NCI-H226 (cell line): ENCODE results near the gene COTL1.
"Not testable (repeated sequence)": the region's sequence is repeated elsewhere in the genome, so short reads cannot be mapped to it uniquely, and the experiment has no call there.

ENCODE experiments used
- DNase-seq: peaks from one replicate; pipeline ENCODE4 v3.0.0-alpha.2; 2015

Gene COTL1

DNA sequence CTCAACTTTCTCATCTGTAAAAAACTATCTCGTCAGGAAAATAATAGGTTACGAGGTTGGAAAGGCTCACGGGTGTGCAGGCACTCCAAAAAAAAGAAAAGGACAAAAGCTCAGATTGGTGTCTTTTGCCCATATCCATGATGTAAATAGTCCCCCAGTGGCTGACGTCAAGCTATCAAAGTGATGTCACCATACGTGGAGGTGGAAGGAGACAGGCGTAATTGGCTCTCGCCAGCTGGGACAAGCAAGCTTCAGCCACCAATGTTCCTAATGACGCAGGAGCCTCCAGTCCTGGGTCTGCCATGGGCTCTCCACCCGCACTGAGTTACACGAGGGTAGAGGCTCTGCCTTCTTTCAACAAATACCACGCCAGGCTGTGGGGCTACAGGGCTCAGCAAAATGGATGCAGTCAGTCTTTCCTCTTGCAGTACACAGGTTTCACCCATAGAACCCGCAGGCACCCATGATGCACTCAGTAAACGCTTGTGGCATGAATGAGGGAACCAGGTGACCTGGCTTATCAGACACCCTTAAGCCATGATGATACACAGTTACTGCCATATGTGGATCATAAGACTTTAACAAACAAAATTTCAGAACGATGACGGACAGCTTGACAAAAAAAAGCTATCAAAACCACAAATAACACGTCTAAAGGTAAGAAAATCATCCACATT is 50.5 kb downstream of the COTL1 start:
- no peak for DNase-seq

DNA sequence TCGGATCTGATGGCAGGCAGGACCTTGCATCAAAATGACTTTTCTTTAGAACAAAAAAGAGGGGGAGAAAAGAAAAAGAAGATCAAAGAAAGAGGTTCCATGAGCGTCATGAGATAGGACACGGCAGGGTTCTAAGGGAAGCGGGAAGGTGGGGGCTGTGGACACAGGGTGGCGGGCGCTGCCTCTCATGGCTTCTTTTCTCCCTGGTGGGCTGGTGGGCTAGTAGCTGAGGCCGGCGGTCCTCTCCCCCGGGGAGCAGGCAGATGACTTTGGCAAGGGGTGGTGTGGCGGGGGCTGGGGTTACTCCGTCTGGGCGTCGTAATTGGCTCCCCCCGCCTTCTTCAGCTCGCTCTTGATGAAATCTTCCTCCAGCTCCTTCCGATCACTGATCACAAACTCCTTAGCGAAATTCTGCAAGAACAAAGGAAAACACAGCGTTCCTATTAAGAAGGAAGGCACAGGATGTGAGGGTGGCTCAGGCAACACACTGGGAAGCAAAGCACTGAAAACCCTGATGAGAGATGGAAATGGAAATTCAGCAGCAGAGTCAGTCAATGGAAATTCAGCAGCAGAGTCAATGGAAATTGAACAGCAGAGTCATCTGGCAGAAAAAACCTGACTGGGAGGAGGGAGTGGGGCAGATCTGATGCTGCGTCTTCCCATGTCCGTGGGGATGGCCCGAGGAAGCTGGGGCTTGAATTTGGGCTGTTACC is 51.2 kb downstream of the COTL1 start:
- DNase-seq, result no peak

DNA sequence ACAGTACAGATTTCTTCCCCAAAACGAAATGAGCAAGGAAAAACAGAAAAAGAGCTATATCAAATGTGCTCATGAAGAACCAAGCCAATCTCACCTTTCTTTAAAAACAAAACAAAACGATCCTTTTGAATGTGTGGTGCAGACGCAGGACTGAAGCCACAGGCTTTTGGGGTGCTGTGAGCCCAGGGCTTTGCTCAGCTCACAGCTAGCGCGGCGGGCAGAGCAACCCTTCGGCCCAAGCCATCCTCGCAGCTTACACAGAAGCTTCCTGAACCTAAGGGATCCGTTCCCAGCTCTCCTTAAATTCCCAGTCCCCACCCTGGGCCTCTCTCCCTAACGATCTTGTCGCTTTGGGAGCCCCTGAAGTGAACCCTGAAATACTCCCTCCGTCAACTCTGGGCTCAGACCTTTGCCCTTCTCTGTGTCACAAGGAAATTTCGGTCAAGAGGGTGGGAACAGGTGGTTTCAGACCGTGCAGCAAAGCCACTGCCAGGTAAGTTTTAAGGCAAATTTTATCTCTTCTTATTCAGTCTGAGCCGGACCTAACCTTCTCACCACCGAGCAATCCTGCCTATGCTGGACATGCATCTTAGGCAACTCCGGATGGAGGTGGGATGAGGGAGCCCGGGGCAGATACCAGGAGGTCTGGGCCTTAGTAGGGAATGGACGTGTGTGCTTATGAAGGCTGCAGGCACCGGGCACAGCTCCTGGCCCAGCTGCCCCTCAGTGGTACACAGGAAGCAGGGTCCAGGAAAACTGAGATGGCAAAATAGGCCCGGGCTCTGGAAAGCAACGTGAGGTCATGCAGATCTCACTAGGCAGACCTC is 52.0 kb downstream of the COTL1 start:
- no peak for DNase-seq

DNA sequence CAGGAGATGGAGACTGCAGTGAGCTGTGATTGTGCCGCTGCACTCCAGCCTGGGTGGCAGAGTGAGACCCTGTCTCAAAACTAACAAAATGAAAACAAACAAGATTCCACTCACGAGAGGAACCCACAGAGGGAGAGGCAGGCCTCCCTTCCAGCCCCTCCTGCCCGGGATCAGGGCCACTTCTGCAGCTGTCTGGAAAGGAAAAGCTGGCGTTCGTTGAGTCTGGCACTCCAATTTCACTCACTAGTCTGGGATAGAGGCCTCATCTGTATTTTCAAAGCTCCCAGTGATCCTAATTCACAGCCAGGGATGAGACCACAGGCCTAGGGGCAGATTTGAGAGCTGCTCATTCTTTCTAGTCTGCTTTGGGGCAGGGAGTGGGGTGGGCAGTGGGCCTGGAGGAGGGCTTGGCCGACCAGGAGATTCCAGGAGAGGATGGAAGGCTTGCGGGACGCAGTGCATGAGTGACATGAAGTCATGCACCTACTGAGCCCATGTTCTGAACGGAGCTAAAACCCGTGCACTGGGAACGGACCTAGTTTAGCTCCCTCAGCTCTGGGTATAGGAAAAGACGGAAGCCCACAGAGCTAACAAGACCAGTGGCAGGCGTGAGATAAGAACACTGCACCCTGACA is 54.0 kb downstream of the COTL1 start:
- DNase-seq, result no peak

DNA sequence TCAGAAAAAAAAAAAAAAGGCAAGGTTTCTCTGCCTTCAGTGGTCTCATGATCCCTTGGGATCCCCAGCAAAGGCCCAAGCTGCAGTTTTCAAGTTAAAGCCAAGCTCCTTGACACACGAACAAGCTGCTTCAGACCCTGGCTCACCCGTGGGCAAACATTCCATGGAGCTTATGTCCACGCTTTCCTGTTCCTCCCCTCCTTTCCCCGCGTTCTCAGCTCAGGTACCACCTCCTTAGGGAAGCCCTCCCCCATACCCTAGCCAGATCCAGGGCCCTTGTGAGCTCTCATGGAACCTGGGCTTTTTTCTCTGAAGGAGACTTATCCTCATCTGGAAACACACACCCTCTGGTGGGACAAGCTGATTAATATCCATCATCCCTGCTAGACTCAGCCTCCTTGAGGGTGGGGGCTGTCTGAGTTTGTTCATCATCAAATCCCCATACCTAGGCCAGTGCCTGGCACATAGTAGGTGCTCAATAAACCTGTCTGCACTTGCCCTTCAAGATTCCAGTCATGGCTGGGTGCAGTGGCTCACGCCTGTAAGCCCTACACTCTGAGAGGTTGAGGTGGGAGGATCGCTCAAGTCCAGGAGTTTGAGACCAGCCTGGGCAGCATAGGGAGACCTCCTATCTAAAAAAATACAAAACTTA is 54.7 kb downstream of the COTL1 start:
- no peak for DNase-seq

DNA sequence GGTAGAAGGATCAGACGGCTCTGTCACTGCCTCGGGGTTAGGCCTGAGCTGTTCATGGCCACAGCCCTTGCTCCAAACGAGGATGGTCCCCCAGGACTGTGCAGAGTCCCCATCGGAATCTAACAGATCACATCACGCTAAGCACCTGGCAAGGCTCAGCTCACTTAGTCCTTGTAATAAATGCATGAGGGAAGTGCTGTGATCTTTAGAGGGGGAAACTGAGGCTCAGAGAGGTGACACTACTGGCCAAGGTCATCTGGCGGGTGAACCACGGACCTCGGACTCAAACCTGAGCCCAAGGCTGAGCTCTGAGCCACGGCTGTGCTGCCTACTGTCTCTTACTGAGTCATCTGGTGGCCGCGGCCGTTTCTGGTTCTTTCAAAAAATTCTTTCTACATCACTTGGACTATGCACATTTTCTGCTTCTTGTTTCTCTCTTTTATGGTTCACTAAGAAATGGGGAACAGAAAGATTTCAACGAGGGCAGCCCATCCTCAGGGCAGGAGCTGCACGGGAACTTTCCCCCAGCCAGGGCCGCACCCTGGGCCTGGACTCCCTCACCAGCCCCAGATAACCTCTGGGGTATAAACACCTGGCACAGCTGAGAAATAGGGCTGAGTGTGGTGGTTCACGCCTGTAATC is 55.6 kb downstream of the COTL1 start:
- no peak for DNase-seq

DNA sequence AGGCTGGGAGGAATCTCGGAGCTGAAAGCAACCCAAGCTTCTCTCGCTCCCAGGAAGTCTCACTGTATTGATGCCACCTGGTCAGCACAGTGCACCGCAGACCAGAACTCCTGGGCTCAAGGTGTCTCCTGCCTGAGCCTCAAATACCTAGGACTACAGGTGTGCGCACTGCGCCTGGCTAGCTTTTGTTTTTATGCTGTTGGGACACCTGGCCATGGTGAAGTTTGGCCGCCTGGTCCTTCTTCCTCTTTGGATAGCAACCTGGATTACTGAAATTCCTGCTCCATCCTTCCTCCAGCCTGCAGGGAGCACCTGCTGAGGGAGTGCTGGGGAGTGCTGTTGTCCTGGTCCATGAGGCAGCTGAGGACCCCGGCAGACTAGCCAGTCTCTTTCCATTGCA is 56.6 kb downstream of the COTL1 start:
- DNase-seq, result no peak

DNA sequence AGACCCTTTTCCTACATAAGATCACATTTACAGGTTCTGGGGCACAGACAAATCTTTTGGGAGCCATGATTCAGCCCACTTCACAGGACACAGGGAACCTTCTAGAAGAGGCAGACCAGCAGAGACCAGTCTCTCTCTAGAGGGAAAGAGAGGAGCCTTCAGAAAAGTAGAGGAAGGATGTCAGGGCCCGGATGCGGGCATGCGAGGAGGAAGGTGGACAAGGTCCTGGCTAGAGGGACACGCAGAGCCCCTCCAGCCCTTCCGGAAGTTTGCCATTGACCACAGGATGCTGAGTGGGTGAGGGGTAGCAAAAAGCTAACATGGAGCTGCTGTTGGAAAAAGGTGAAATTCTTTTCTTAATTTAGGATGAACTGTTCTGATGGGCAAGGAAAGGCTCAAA is 57.6 kb downstream of the COTL1 start:
- DNase-seq, result no peak

DNA sequence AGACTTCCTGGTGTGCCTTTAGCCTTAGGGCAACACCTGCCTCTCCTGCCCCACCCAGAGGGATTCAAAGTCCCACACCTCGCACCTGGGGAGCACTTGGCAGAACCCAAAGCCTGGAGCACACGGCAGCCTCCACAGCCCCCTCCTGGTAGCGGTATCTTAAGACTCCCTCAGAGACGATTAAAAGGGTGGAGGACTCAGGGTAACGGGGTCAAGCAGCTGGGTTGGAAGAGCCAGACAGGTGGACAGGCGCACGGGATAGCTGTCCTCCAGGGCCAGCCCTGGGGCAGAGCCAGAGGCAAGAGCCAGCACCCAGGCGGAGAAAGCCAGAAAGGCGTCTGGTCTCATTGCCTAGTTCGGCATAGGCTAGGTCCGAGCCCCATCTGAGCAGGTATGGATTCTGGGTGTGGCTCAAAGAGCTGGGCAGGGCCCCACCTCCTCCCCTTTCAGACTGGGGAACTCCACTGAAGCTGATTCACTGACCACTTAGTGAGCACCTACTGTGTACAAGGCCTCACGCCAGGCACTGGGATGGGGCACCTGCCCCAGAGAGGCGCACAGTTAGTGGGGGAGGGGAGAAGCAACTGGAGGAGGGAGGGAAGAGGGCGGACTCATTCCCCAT is 58.5 kb downstream of the COTL1 start:
- no peak for DNase-seq

DNA sequence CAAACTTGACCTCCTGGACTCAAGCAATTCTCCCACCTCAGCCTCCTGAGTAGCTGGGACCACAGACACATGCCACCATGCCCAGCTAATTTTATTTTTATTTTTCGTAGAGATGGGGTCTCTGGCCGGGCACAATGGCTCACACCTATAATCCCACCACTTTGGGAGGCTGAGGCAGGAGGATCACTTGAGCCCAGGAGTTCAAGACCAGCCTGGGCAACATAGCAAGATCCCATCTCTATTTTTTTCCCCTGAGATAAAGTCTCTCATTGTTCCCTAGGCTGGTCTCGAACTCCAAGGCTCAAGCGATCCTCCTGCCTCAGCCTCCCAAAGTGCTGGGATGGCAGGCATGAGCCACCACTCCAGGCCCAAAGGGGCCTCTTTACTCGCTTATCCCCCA is 59.0 kb downstream of the COTL1 start:
- DNase-seq, result not testable (repeated sequence)

DNA sequence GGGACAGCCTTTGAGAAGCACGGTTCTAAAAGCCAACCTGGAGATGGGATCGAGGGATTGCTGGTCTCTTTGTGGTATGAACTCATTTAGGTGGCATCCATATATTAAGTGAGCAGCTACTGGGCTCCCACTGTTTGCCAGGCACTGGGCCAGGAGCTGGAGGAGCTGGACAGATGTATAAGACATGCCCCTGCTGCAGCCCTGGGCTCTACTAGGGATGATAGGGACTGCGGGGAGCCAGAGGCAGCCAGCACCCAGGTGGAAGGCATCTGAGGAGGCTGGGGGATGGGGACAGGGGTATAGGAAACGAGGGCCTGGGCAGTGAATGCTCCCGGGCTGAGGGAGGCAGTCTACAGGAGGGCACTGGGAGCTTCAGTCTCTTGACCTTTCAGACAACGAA is 60.4 kb downstream of the COTL1 start:
- DNase-seq, result no peak

DNA sequence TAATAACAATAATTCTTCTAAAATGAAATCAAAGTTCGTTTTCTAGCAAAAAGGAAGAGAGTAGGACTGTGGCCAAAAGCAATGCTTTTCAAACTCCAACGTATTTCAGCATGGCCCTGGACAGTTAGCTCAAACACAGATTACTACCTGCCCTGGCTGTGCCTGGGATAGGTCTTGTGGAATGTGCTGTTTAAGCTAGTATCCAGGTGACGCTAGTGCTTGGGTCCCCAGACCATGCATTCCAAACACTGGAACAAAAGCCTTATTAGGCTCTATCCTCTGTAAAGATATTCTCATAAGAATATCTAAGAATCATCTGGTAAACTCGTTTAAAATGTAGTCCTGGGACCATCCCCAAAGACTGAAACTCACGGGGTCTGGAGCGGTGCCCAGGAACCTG is 60.8 kb downstream of the COTL1 start:
- DNase-seq, result no peak

DNA sequence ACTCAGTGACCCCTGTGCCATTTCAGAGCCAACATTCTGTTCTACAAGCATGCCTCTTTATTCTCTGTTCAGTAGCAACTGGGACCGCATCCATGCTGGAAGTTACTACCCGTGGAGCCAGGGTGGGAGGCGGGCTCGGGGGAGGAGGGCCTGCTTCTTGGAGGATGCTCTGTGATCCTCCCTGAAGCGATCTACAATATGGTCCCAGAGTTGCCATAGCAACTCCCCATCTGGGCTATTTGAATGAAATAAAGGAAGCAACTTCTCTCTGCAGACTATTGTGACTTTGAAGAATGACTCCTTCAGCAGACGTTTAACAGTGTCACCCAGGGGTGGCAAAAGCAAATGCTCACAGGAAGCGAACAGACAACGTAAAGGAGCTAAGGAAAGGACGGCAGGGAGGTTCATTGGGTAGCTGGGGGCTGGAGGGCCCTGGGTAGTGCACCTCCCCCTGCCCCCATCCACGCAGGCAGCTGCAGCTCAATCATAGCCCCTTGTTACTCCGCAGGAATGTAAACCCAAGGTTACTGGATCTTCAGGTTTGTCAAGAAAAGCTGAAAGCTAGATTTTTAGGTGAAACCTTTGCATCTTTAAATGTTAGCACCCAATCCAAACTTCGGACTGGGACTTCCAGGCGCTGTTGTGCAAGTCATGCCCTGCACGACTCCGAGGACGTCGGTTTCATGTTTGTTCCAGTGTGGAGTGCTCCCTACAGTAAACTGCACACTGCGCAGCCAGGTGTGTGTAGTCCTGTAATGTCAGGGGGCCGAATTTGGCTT is 62.3 kb downstream of the COTL1 start:
- no peak for DNase-seq

DNA sequence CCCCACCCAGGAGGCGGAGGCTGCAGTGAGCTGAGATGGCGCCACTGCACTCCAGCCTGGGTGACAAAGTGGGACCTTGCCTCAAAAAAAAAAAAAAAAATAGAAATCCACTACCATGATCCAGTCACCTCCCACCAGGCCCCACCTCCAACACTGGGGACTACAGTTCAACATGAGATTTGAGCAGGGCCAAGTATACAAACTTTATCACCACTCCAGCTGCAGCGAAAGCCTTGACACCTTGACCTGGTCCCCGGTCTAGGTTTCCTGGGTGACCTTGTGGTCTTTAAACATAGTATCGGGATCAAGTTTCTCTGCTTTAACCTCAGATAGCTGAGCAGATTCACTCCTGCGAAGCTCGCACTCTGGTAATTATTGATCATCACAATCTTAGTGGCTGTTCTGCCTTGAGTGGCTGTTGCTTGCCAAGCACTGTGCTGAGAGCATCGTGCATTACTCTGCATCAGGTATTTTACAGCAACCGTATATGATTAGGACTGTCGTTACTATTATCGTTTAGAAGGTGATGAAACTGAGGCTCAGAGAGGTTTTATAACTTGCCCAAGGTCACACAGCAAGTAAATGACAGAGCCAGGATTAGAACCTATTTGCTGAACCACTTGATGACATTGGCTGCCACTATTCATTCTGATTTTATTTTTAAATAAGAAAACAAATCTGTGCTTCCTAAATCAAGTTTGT is 63.1 kb downstream of the COTL1 start:
- no peak for DNase-seq

DNA sequence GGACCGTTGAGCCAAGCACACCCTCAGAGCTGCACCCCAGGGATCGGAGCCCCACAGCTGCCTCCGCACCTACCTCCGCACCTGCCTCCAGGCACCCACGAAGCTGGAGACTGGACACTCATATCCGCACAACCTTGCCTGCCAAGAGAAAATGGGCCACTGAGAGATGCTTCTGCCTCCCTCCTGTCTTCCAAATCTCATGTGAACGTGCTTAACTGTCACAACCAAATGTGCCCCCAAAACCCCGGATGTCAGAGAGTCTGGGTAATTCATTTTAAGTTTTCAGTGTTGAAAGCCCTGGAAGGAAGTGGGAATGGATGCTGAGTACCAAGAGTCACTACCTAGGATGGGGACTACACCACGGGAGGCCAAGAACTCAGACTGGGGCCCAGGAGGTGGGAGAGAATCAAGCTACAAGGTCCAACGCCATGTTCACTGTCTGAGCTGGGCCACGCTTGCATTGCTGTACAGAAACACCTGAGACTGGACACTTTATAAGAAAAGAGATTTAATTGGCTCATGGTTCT is 63.9 kb downstream of the COTL1 start:
- DNase-seq, result no peak

DNA sequence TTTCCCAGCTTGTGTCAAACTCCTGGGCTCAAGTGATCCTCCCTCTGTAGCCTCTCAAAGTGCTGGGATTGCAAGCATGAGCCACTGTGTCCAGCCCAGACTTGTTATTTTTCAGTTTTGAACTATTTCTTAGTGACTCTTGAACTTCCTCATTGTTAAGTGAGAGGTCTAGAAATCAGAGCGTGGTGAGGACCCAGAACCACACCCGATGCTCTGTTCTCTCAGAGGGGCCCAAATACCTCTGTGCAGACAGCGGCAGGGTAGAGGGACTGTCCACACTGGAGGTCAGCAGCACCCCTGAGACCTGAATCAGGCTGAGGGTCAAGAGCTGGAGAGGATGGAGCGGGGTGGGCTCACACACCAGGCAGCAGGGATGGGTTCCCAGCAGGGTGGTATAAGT is 65.7 kb downstream of the COTL1 start:
- no peak for DNase-seq

DNA sequence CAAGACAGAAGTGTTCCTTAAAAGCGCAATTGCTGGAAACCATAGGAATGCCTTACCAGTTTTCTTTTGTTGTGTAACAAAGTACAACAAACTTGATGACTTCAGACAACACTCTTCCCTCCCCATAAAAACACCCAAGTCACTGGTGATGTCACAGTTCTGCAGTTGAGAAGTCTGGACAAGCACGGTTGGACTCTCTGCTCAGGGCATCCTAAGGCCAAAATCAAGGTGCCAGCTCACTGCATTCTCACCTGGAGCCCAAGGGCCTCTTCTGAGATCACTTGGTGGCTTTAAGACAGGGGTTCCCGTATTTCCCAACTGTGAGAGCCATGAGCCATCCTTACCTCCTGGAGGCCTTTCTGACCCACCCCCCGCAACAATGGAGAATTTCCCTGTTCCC is 67.8 kb downstream of the COTL1 start:
- no peak for DNase-seq

DNA sequence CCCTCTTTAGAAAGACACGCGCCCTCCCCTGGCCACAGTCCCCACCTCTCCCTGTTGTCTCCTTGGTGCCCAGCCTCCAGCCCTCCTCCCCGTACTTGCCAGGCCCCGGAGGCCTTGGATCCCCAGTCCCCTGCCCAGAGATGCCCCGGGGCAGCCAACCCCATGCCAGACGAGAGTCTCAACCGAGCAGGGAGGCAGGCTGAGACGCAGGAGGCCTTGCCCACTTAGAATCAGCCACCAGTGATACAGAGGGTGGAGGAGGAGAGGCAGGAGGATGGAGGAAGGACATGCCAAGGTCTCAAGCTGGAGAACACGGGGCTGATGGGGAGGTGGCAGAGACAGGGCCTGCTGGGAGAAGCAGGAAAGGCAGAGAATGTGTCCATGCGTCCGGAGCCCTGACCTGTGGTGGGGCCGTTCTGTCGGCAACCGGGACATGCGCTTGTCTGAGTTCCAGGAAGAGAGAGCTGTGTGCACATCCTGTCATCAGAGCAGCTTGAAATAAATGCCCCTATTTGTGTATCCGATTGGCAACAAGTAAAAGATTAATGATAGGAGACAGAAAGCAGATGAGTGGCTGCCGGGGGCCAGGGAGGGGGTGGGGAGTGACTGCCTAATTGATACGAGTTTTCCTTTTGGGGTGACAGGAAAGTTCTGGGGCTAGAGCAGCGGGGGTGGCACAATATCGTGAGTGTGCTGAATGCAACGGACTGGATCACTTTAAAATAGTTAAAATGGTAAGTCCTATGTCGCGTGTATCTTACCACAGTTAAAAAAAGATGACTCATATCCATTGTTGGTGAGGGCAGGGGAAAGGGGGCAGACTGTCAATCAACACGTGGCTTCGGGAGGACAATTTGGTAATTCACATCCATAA is 68.7 kb downstream of the COTL1 start:
- DNase-seq, result no peak

DNA sequence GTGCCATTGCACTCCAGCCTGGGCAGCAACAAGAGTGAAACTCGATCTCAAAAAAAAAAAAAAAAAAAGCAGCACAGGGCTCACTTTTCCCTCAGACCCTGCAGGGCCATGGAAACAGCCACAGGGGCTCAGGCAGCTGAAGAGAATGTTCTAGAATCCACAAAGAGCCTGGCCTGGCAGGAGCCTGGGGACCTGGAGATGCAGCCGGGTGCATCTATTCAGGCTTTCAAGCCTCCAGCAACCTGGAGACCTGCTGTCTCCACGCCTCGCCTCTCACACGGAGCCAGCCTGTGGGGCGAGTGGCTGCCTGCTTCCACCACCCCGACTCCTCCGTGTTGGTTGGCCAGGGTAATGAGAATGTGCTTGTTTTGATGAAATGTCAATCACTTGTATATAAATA is 69.4 kb downstream of the COTL1 start:
- no peak for DNase-seq
